GM18868 (cell line): ENCODE data around the gene SPG7.

Source experiments
- ATAC-seq: cut with Tn5 transposase; IDR thresholded peaks from one replicate; pipeline ENCODE4 v1.9.1; 2021; ENCODE audit warnings: mild to moderate bottlenecking, moderate library complexity; ENCODE audit not compliant: unreplicated experiment

SPG7 gene

DNA sequence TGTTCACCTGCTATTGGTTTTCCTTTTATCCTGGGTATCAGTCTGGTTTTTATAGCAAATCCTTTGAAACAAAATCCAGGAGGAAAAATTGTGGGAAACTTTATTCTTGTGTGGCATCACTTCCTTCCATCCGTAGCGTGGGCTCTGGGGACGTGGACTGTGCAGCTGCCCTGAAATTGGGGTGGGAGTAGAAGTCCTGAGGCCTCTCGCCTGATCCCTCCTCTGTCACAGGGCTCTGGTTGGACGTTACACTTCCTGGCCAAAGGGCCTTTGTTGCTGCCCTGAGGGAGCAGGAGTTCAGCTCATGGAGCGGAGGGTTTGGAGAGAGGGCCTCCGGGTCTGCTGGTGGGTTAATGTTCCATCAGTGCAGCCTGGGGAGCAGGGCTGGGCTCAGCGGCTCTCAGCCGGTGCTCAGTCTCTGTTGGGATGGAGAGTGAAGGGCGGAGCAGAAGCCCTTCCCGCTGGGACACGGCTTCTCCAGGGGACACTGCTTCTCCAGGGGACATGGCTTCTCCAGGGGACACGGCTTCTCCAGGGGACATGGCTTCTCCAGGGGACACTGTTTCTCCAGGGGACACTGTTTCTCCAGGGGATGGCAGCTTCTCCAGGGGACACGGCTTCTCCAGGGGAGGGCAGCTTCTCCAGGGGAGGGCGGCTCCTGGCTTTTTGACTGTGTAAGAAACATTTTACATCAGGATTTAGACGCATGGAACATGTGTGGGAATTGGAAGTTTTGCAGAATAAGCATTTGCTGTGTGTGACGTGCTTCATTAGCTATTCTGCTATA is 37.0 kb downstream of the SPG7 start:
- ATAC-seq = no peak

DNA sequence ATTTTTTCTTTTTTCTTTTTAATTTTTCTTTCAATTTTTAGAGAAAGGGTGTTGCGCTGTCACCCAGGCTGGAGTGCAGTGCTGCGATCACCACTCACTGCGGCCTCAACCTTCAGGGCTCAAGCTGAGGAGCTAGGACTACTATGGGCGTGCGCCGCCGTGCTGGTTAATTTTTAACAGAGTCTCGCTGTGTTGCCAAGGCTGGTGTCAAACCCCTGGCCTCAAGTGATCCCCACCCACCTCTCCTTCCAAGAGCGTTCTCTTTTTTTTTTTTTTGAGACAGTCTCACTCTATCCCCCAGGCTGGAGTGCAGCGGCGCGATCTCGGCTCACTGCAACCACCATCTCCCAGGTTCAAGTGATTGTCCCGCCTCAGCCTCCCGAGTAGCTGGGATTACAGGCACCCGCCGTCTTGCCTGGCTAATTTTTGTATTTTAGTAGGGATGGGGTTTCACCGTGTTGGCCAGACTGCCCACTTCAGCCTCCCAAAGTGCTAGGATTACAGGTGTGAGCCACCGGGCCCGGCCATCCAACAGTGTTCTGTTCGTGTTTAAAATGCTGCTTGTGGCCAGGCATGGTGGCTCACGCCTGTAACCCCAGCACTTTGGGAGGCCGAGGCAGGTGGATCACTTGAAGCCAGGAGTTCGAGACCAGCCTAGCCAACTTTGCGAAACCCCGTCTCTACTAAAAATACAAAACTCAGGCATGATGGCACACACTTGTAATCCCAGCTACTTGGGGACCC is 37.8 kb downstream of the SPG7 start:
- ATAC-seq = no peak

DNA sequence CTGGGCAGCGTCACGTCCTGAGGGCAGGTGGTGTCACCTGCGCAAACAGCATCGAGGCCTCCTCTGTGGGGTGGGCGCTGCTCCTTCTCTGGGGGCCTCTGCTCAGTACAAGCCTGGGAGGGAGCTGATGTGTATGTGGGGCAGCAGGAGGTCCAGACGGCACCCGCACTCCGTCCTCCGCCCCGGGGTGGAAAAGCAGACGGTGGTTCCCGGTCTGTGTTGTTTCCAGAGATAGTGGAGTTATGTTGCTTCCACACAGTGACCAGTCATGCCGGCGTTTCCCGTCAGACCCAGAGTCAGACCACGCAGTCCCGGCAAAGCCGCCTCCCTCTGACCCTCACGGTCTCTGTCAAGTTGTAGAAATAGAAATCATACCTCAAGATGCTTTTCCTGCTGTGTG is 38.6 kb downstream of the SPG7 start:
- ATAC-seq = no peak

DNA sequence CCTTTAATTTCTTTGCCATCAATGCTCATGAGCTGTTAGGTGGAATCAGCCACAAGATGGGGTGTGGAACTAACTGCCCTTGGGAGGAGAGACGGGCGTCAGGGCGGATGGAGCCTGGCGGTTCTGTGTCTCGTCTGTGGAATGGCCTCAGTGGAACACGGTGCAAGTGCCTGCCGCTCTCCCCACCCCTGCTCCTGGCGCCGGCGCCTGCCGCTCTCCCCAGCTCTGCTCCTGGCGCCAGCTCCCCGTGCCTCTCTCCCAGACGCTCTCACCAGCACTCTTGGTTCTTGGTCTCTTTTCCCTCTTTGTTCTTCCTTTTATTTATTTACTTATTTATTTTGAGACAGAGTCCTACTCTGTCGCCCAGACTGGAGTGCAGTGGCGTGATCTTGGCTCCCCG is 39.1 kb downstream of the SPG7 start:
- ATAC-seq = no peak

DNA sequence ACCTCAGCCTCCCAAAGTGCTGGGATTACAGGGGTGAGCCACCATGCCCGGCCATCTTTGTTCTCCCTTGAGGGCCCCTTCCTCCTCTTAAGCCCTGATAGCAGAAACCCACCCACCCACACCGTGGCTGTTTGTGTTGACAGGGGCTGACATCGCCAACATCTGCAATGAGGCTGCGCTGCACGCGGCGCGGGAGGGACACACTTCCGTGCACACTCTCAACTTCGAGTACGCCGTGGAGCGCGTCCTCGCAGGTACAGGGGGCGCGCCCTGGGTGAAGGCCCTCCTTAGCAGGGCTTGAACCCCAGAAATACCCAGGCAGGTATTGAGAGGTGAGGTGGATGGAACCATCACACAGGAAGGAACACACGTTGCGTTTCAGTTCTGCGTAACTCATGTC is 39.7 kb downstream of the SPG7 start:
- ATAC-seq = no peak

DNA sequence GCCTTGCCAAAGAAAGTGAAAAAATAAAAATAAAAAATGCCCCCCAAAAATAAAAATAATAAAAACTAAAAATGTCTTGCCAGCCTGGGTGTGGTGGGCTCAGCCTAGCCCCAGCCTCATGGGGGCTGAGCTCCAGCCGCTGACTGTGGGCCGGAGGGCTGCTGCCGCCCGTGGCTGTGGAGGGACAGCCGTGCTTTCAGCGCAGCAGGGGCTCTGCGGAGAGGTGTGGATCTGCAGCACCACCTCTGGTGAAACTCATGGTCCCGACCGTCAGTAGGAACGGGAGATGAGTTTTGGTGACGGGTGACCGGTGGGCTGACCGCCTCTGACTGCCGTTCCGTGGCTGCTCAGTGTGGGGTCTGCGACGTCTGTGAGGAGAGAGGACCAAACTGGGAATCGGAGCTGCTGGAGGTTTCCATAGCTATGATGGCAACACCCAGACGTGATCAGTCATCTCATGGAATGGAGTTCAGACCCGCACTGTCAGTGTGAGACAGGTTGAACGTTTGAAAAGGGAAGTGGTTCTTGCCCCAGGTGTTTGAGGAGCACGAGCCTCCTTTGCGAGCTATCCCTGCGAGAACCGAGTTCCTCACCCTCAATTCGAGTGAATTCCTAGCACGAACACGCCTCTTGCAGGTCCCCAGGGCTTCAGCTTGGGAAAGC is 40.3 kb downstream of the SPG7 start:
- ATAC-seq = no peak

DNA sequence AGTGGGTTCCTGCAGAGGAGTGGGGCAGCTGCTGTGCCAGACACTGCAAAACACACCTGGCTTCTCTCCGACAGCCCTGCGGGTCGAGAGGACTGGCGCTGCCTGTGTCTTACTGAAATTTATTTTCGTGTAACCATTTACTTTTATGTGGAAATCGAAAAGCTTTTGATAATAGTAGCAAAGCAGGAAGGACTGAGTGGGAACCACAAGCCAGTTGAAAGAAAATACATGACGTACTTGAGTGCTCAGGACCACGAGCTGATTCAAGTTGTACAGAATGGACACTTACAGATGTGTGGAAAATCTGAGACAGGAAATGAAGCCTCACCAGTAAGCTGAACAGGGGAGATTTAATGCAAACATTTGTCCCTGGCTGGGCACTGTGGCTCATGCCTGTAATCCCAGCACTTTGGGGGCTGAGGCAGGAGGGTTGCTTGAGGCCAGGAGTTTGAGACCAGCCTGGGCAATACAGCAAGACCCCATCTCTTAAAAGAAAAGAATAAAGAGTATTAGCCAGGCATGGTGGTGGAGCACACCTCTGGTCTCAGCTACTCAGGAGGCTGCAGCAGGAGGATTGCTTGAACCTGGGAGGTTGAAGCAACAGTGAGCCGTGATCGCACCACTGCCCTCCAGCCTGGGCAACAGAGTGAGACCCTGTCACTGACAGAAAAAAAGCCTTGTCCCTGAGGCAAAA is 41.0 kb downstream of the SPG7 start:
- ATAC-seq = no peak

DNA sequence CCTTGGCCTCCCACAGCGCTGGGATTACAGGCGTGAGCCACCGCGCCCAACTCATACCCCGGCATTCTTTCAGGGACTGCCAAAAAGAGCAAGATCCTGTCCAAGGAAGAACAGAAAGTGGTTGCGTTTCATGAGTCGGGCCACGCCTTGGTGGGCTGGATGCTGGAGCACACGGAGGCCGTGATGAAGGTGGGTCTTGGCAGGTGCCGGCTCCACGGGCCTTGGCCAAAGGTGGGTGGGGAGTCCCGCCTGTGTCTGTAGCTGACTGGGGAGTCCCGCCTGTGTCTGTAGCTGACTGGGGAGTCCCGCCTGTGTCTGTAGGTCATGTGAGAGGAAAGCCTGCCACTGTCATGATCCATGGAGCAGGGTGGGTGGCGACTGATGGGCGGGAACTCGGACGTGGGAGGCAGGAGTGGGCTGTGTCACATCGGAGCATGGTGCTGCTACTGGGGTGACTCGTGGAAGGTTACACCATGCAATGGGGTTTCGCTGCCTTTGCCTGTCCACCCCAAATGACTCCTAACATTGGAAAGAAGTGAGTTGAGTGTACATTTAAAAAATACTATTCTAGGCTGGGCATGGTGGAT is 42.3 kb downstream of the SPG7 start:
- no peak for ATAC-seq

DNA sequence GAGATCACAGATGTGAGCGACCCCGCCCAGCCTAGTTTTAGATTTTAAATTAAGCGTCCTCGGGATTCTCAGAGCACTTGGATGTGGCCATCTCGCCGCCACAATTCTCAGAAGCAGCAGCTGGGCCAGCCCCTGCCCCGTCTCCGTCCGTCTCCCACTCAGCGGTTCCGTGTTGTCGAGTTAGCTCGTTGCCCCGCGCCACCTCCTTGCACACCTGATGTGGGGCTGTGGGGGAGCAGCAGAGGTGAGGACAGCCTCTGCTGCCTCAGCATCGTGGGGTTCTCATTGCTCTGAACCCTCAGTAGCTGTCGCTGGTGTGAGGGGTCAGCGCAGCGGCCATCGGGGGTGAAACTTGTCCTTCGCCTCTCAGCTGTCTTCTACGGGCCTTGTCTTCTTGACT is 44.1 kb downstream of the SPG7 start:
- no peak for ATAC-seq

DNA sequence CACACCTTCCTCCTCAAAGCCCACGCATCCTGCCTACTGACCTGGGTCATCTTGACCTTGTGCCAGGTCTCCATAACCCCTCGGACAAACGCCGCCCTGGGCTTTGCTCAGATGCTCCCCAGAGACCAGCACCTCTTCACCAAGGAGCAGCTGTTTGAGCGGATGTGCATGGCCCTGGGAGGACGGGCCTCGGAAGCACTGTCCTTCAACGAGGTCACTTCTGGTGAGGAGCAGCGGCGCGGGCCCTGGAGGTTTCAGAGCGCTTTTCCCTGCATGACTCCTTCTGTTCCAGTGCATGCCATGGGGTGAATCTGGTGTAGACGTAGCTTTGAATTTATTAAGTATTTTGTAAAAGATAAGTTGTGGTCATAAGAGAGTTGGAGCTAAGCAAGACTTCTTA is 44.7 kb downstream of the SPG7 start:
- no peak for ATAC-seq

DNA sequence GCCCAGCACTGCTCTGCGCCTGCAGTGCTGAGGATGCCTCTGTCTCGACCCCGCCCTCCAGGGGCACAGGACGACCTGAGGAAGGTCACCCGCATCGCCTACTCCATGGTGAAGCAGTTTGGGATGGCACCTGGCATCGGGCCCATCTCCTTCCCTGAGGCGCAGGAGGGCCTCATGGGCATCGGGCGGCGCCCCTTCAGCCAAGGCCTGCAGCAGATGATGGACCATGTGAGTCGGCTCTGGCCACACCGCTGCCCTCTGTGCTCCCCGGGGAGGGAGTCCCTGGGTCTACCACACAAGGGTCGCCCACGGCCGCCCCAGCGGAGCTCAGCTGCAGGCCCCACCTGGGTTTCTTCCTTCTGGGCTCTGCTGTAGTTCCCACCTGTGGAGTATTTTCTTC is 45.5 kb downstream of the SPG7 start:
- no peak for ATAC-seq

DNA sequence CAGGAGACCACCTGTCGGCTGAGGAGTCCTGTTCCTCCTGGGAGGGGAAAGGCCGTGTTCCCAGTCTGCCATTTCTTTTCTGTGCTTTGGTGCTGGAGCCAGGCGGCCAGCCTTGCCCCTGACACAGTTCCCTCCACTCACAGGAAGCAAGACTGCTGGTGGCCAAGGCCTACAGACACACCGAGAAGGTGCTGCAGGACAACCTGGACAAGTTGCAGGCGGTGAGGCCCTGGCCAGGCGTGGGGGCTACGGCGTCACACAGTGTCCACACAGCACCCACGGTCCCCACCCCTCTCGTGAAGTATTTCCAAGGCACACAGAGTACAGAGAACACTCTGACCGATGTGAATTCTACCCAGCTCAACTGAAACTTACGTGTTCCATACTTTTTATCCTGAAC is 46.1 kb downstream of the SPG7 start:
- ATAC-seq = no peak

DNA sequence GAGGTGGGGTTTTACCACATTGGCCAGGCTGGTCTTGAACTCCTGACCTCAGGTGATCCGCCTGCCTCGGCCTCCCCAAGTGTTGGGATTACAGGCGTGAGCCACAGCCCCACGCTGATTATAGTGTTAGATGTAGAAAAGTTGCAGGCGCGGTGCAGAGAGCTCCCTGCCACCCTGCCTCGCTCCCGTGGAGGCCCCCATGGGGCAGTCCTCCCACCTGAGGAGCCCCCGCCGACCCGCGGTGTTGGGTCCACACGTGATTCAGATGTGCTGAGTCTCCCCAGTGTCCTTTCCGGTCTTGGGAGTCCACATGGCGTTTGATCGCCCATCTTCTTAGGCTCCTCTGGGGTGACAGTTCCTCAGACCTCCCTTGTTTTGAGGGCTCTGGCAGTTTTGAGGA is 47.1 kb downstream of the SPG7 start:
- no peak for ATAC-seq

DNA sequence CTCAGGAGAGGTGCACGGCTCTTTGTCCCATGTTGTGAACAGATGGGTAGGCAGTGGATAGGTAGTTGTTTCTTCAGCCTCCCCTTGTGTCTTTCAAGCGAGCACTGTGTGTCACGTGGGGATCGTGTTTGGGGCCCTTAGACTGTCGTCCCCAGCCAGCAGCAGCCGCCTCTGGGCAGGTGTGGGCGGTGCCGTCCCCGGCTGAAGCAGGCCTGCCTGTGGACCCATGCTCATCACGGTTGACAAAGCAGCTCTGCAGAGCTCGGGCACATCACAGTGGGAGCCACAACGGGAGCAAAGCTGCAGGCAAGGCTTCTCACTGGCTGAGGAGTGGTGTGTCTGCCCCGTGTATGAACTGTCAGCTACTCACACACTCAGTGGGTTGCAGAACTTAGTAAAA is 47.6 kb downstream of the SPG7 start:
- ATAC-seq = no peak

DNA sequence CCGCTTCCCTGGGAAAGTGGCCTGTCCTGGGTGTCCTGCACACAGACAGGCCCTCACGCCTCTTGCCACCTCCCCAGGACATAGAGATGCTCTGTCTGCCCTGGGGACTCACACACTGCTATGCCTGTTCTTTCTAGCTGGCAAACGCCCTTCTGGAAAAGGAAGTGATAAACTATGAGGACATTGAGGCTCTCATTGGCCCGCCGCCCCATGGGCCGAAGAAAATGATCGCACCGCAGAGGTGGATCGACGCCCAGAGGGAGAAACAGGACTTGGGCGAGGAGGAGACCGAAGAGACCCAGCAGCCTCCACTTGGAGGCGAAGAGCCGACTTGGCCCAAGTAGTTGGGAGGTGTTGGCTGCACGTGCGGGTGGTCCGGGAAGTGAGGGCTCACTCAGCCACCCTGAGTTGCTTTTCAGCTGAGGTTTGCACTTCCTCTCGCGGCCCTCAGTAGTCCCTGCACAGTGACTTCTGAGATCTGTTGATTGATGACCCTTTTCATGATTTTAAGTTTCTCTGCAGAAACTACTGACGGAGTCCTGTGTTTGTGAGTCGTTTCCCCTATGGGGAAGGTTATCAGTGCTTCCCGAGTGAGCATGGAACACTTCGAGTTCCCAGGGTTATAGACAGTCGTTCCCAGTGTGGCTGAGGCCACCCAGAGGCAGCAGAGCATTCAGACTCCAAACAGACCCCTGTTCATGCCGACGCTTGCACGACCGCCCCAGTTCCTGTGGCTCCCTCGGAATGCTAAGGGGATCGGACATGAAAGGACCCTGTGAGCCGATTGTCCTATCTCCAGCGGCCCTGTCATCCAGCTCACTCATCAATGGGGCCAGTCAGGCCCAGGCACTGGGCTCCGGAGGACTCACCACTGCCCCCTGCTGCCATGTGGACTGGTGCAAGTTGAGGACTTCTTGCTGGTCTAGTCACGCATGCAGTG is 48.8 kb downstream of the SPG7 start:
- no peak for ATAC-seq

DNA sequence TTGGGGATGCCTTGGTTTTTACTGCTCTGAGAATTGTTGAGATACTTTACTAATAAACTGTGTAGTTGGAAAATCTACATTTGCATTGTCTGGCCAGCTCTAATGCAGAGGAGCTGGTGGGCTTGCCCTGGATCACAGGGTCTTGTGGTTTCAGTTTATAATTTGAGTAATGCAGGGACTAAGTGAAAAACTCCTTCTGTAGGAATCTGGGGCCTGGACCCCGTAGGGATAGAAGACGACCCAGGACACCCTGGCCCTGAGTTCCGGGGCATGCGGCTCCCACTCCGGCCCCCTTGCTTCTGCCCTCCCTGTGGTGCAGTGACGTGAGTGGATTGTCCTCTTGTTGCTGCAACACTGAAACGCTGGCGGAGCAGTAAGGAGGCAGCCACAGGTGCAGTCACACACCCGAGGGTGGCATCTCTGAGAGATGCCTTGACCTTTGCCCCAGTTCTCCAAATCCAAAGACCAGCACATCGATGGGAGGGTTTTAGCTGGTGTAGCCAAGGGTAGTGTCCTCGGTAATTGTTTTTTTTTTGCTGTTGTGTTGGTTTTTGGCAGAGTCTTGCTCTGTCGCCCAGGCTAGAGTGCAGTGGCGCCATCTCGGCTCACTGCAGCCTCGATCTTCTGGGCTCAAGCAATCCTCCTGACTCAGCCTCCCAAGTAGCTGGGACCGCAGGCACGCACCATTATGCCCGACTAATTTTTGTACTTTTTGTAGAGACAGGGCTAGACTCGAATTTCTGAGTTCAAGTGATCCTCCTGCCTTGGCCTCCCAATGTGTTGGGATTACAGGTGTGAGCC is 49.7 kb downstream of the SPG7 start:
- ATAC-seq = no peak

DNA sequence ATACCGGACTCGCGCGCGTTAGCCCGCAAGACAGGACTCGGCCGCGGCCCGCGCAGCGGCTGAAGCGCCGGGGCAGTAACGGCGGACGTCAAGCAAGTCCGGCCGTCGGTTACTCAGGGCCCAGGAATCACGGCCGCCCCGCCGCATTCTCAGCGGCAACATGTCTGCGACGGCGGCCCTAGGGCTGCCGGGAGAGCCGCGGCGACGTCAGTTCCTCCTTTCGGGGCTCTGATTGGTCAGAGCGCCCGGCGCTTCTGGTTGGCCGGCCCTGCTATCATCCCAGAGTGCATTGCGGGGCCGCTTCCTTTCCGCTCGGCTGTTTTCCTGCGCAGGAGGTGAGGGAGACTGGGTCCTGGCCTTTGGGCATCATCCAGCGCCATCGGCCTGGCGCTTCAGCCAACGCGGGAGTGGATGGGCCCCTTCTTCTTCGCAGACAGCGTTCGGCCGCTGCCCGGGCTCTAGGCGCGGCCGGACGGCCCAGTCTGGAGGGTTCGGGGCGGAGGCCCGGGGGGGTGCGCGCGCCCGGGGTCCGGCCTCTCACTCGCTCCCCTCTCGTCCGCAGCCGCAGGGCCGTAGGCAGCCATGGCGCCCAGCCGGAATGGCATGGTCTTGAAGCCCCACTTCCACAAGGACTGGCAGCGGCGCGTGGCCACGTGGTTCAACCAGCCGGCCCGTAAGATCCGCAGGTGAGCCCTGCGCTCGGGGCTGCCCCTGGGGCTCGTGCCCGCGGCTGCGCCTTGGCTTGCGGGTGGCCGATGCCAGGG is 52.4 kb downstream of the SPG7 start, which contains the start of gene RPL13:
RPL13 (plus strand) TSS at position 305 of the 764 bp plus-strand sequence; CDS start at position 583, 278 bp downstream.
- ATAC-seq = peak; percentile 91
